ENCODE data around the gene TPO. TPM values are rescaled to one million over a fixed set of nuclear protein-coding genes. Genes with fewer than 3 reads are reported as not detected.

Gene TPO
- total RNA-seq, 1 donor from 2014 or later: not detected

DNA sequence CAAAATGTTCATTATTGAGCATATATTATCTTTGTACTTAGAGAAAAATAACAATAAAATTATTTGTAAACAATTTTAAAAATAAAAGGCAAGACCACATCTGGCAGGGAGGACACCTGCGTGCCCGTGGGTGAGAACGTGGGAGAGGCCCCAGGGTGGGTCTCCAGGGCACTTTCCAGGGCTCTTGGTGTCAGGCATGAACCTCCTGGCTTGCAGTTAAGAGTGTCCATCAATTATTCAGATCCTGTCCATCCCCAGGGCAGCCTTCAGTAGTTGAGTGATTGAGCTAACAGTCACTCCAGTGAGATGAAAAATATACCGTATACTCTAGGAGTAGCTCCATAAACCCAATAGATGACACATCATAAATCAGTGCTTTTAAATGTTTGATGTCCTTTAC, 49.7 kb downstream of the TPO start:
- Histone ChIP-seq H3K4me3 (no peak overlapping the region), H3F3A (ENCODE audit: low read depth) (peaks cover under 1% of the 10 kb centered on the region), H2AFZ (replicated peaks) (no peak overlapping the region), H3K4me1 (no peaks in the 10 kb centered on the region), H3K27me3 (no peaks in the 10 kb centered on the region), H4K20me1 (ENCODE audit: low read depth) (no peaks in the 10 kb centered on the region), H3K79me2 (ENCODE audit: low read depth) (no peaks in the 10 kb centered on the region), H3K9ac (no peak overlapping the region), H3K4me2 (no peak overlapping the region), H3K9me3 (ENCODE audit: low read depth) (no peaks in the 10 kb centered on the region), H3K27ac (no peak overlapping the region), H3K36me3 (no peaks in the 10 kb centered on the region)
- no peak overlapping the region for H3K4me3 Mint-ChIP-seq
- DNase-seq (ENCODE audit: low spot score): no peak
- H3K9me3 Mint-ChIP-seq: peaks cover under 1% of the 10 kb centered on the region
- no peaks in the 10 kb centered on the region for H3K4me1 Mint-ChIP-seq
- H3K27ac Mint-ChIP-seq: no peak overlapping the region
- no peaks in the 10 kb centered on the region for H3K36me3 Mint-ChIP-seq
- no peak for TF ChIP-seq EZH2 (IDR thresholded peaks at IDR 0.05)
- no peak for TF ChIP-seq EZH2phosphoT487 (IDR thresholded peaks at IDR 0.05)
- TF ChIP-seq, protein P1, sequence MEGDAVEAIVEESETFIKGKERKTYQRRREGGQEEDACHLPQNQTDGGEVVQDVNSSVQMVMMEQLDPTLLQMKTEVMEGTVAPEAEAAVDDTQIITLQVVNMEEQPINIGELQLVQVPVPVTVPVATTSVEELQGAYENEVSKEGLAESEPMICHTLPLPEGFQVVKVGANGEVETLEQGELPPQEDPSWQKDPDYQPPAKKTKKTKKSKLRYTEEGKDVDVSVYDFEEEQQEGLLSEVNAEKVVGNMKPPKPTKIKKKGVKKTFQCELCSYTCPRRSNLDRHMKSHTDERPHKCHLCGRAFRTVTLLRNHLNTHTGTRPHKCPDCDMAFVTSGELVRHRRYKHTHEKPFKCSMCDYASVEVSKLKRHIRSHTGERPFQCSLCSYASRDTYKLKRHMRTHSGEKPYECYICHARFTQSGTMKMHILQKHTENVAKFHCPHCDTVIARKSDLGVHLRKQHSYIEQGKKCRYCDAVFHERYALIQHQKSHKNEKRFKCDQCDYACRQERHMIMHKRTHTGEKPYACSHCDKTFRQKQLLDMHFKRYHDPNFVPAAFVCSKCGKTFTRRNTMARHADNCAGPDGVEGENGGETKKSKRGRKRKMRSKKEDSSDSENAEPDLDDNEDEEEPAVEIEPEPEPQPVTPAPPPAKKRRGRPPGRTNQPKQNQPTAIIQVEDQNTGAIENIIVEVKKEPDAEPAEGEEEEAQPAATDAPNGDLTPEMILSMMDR (IDR thresholded peaks at IDR 0.05): no peak
- H3K27me3 Mint-ChIP-seq (ENCODE audit: insufficient read depth, low read depth): peaks cover 6% of the 10 kb centered on the region

DNA sequence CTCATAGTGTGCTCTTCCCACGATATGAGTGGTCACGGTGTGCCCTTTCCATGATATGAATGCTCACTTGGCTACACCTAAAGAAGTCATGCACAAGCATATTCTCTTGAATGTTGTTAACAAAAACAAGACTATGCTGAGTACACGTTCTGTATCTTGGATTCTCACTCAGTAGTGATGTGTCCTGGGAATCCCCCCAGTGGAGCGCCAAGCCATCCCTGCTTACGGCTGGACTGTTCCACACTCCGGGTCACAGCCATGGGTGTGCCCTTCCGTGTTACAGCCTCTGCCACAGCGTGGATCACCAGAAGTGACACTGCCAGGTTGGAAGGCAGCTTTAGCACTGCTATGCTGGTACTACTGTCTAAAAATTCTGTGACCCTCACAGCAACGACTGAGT, 59.1 kb downstream of the TPO start:
- Histone ChIP-seq H3K27me3 (no peaks in the 10 kb centered on the region), H2AFZ (replicated peaks) (no peak overlapping the region), H3K9ac (no peak overlapping the region), H3K4me1 (peaks cover 4% of the 10 kb centered on the region), H4K20me1 (ENCODE audit: low read depth) (no peaks in the 10 kb centered on the region), H3K36me3 (no peaks in the 10 kb centered on the region), H3K9me3 (ENCODE audit: low read depth) (no peaks in the 10 kb centered on the region), H3K27ac (no peak overlapping the region), H3F3A (ENCODE audit: low read depth) (no peaks in the 10 kb centered on the region), H3K4me2 (no peak overlapping the region), H3K79me2 (ENCODE audit: low read depth) (no peaks in the 10 kb centered on the region), H3K4me3 (no peak overlapping the region)
- H3K4me3 Mint-ChIP-seq: no peak overlapping the region
- H3K9me3 Mint-ChIP-seq: peaks cover 15% of the 10 kb centered on the region
- TF ChIP-seq, protein P1 (IDR thresholded peaks at IDR 0.05): no peak
- TF ChIP-seq EZH2 (IDR thresholded peaks at IDR 0.05) (no peak), EZH2phosphoT487 (IDR thresholded peaks at IDR 0.05) (no peak)
- peaks cover 3% of the 10 kb centered on the region for H3K27me3 Mint-ChIP-seq (ENCODE audit: insufficient read depth, low read depth)
- peaks cover 4% of the 10 kb centered on the region for H3K4me1 Mint-ChIP-seq
- H3K27ac Mint-ChIP-seq: no peak overlapping the region
- no peaks in the 10 kb centered on the region for H3K36me3 Mint-ChIP-seq
- DNase-seq (ENCODE audit: low spot score): no peak

DNA sequence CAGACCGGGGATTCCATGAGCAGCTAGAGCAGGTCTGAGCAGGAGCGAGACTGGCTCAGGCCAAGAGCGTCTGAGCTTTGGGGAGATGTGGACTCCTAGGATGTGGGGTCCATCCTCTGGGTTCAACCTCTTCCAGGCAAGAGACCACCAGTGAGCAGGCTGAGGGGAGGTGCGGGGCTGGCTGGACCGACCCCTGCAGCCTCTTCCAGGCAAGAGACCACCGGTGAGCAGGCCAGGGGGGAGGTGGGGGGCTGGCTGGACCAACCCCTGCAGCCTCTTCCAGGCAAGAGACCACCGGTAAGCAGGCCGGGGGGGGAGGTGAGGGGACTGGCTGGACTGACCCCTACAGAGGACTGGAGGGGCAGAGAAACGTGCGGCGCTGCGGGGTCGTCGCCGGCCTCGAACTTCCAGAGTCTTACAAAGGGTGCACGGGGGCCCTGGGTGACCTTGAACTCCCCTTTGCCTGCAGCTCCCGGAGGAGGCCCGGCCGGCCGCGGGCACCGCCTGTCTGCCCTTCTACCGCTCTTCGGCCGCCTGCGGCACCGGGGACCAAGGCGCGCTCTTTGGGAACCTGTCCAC, 63.4 kb downstream of the TPO start:
- peaks cover 9% of the 10 kb centered on the region for H3K4me1 Mint-ChIP-seq
- no peak overlapping the region for H3K27ac Mint-ChIP-seq
- H3K27me3 ChIP-seq: no peaks in the 10 kb centered on the region
- H3K4me3 ChIP-seq: no peak overlapping the region
- H3K4me1 ChIP-seq: peaks cover 4% of the 10 kb centered on the region
- H3K4me3 Mint-ChIP-seq: no peak overlapping the region
- no peaks in the 10 kb centered on the region for H3K36me3 ChIP-seq
- no peaks in the 10 kb centered on the region for H3K79me2 ChIP-seq (ENCODE audit: low read depth)
- H4K20me1 ChIP-seq (ENCODE audit: low read depth): no peaks in the 10 kb centered on the region
- H3F3A ChIP-seq (ENCODE audit: low read depth): no peaks in the 10 kb centered on the region
- H2AFZ ChIP-seq (replicated peaks): no peak overlapping the region
- H3K9ac ChIP-seq: no peak overlapping the region
- no peaks in the 10 kb centered on the region for H3K36me3 Mint-ChIP-seq
- peaks cover 2% of the 10 kb centered on the region for H3K27me3 Mint-ChIP-seq (ENCODE audit: insufficient read depth, low read depth)
- H3K27ac ChIP-seq: no peak overlapping the region
- no peaks in the 10 kb centered on the region for H3K9me3 ChIP-seq (ENCODE audit: low read depth)
- H3K9me3 Mint-ChIP-seq: peaks cover 6% of the 10 kb centered on the region
- H3K4me2 ChIP-seq: no peak overlapping the region
- TF ChIP-seq EZH2phosphoT487 (IDR thresholded peaks at IDR 0.05): no peak
- TF ChIP-seq, protein P1 (IDR thresholded peaks at IDR 0.05): no peak
- TF ChIP-seq EZH2 (IDR thresholded peaks at IDR 0.05): no peak
- DNase-seq (ENCODE audit: low spot score): no peak
